ENCODE measurements around the gene ZNF536. TPM values are rescaled to one million over a fixed set of nuclear protein-coding genes. Genes with fewer than 3 reads are reported as not detected.

ZNF536 gene
- total and polyA plus RNA-seq, 2 donors from 2014 or later: 0.19 to 0.25 TPM

DNA sequence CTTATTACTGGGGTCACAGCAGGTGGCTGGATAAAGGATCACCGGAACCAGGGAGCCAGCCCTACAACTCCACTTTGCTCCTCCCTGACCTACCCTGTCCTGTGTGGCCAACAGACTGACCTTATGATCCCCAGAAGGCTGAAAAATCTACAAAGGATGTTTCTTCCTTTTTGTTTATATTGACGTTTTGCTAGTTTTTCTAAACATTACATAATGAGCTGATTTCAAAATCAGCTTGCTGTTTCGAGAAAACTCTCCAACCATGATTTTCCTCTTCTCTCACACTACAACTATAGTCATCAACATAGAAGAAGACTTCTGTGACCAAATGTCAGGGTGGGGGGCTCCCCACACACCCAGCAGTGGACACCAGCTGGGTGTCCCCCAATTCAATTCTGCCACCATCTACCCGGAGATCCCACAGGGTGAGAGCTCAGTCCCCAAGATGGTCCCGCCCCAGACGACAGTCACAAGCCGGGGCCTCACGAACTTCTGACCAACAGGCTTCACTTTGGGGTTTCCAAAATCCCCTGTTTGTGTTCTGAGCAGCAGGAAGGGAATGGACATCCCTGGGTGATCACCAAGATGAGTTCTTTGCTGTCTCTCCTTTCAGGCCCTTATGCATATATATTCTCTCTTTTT is 35.0 kb downstream of the ZNF536 start:
- H3K9ac ChIP-seq (ENCODE audit: low read length in 3 of 3): no peak overlapping the region
- intact Hi-C loops (cut with DNase I): no loop called here
- H3K4me3 ChIP-seq (ENCODE audit: low read length in 3 of 3): no peak overlapping the region
- no peaks in the 10 kb centered on the region for H3K9me3 ChIP-seq (ENCODE audit: control insufficient read depth in 2 of 3, insufficient read depth in 1 of 3, low read length in 3 of 3)
- DNase-seq (no peak), FAIRE-seq (no peak)
- H3K36me3 ChIP-seq (ENCODE audit: control insufficient read depth in 2 of 3, insufficient read depth in 3 of 3, low read length in 3 of 3): no peaks in the 10 kb centered on the region
- H3K27me3 ChIP-seq (ENCODE audit: control insufficient read depth, insufficient read depth, low read length): no peaks in the 10 kb centered on the region
- H3K27ac ChIP-seq (ENCODE audit: low read depth in 2 of 2, low read length in 2 of 2): no peak overlapping the region
- no peaks in the 10 kb centered on the region for H3K4me1 ChIP-seq (ENCODE audit: control insufficient read depth in 2 of 3, insufficient read depth in 2 of 3, low read depth in 1 of 3, low read length in 3 of 3)
- TF ChIP-seq, protein P1, sequence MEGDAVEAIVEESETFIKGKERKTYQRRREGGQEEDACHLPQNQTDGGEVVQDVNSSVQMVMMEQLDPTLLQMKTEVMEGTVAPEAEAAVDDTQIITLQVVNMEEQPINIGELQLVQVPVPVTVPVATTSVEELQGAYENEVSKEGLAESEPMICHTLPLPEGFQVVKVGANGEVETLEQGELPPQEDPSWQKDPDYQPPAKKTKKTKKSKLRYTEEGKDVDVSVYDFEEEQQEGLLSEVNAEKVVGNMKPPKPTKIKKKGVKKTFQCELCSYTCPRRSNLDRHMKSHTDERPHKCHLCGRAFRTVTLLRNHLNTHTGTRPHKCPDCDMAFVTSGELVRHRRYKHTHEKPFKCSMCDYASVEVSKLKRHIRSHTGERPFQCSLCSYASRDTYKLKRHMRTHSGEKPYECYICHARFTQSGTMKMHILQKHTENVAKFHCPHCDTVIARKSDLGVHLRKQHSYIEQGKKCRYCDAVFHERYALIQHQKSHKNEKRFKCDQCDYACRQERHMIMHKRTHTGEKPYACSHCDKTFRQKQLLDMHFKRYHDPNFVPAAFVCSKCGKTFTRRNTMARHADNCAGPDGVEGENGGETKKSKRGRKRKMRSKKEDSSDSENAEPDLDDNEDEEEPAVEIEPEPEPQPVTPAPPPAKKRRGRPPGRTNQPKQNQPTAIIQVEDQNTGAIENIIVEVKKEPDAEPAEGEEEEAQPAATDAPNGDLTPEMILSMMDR (IDR thresholded peaks at IDR 0.05; ENCODE audit: borderline replicate concordance, extremely low read depth, insufficient read depth): no peak

DNA sequence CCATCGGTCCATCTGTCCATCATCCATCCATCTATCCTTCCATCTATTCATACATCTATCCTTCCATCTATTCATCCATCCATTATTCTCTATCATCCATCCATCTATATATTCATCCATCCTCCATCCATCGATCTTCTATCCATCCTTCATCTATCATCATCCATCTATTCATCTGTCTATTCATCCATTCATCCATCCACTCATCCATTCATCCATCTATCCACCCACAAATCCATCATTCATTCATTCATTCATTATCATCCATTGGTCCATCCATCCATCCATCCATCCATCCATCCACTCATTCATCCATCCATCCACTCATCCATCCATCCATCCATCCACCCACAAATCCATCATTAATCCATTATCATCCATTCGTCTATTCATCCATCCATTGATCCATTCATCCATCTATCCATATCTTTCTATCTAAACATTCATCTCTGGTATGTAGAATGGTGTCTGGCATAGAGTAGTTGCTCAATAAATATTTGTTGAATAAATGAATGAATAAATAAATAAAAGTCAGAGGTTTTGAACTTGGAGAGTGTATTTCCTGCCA is 36.6 kb downstream of the ZNF536 start:
- H3K27ac ChIP-seq (ENCODE audit: low read depth in 2 of 2, low read length in 2 of 2): no peak overlapping the region
- H3K4me3 ChIP-seq (ENCODE audit: low read length in 3 of 3): no peak overlapping the region
- H3K4me1 ChIP-seq (ENCODE audit: control insufficient read depth in 2 of 3, insufficient read depth in 2 of 3, low read depth in 1 of 3, low read length in 3 of 3): no peaks in the 10 kb centered on the region
- DNase-seq: no peak
- H3K9me3 ChIP-seq (ENCODE audit: control insufficient read depth in 2 of 3, insufficient read depth in 1 of 3, low read length in 3 of 3): no peaks in the 10 kb centered on the region
- no peaks in the 10 kb centered on the region for H3K27me3 ChIP-seq (ENCODE audit: control insufficient read depth, insufficient read depth, low read length)
- no peaks in the 10 kb centered on the region for H3K36me3 ChIP-seq (ENCODE audit: control insufficient read depth in 2 of 3, insufficient read depth in 3 of 3, low read length in 3 of 3)
- TF ChIP-seq, protein P1 (IDR thresholded peaks at IDR 0.05; ENCODE audit: borderline replicate concordance, extremely low read depth, insufficient read depth): no peak
- intact Hi-C loops (cut with DNase I): no loop called here
- FAIRE-seq: no peak
- no peak overlapping the region for H3K9ac ChIP-seq (ENCODE audit: low read length in 3 of 3)

DNA sequence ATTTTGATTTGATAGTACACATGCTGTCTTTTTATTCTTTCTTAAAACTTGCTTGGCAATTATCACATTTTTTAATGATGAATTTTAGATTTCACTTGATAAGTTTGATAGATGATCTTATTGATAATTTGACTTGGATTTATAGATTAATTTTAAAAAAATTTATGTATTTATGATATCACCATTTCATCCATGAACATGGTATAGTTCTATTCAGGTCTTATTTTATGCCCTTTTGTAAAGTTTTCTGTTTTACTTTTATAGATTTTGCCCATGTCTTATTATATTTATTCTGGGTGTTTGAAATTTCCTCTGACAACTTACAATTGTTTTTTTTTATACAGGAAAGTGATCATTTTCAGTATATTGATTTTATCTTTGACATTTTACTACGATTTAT is 39.5 kb downstream of the ZNF536 start:
- intact Hi-C loops (cut with DNase I): no loop called here
- Histone ChIP-seq H3K27me3 (ENCODE audit: control insufficient read depth, insufficient read depth, low read length) (no peaks in the 10 kb centered on the region), H3K27ac (ENCODE audit: low read depth in 2 of 2, low read length in 2 of 2) (no peak overlapping the region), H3K4me3 (ENCODE audit: low read length in 3 of 3) (no peak overlapping the region), H3K36me3 (ENCODE audit: control insufficient read depth in 2 of 3, insufficient read depth in 3 of 3, low read length in 3 of 3) (no peaks in the 10 kb centered on the region), H3K4me1 (ENCODE audit: control insufficient read depth in 2 of 3, insufficient read depth in 2 of 3, low read depth in 1 of 3, low read length in 3 of 3) (no peaks in the 10 kb centered on the region), H3K9ac (ENCODE audit: low read length in 3 of 3) (no peak overlapping the region), H3K9me3 (ENCODE audit: control insufficient read depth in 2 of 3, insufficient read depth in 1 of 3, low read length in 3 of 3) (no peaks in the 10 kb centered on the region)
- TF ChIP-seq, protein P1 (IDR thresholded peaks at IDR 0.05; ENCODE audit: borderline replicate concordance, extremely low read depth, insufficient read depth): no peak
- FAIRE-seq: no peak
- no peak for DNase-seq
